NCI-H146 treated with DMSO at 0.1 percent for 48 hours (cell line): ENCODE measurements around the gene CPSF6.
"Not testable (repeated sequence)": the region's sequence is repeated elsewhere in the genome, so short reads cannot be mapped to it uniquely, and the experiment has no call there.

Source experiments
- DNase-seq: peaks from one replicate; lab custom pipeline; 2025; ENCODE audit not compliant: unreplicated experiment; lab: John Stamatoyannopoulos, UW

The CPSF6 gene

DNA sequence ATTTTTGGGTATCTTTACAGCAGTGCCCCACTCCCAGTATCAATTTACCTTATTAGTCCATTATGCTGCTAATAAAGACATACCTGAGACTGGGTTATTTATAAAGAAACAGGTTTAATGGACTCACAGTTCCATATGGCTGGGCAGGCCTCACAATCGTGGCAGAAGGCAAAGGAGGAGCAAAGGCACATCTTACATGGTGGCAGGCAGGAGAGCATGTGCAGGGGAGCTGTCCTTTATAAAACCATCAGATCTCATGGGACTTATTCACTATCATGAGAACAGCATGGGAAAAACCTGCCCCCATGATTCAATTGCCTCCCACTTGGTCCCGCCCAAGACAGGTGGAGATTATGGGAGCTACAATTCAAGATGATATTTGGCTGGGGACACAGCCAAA is 77.9 kb downstream of the CPSF6 start:
- DNase-seq: not testable (repeated sequence)

- DNase-seq: no peak
Observed at GRCh38 chr12:69318225-69318624, 78.9 kb downstream of the CPSF6 start.

DNA sequence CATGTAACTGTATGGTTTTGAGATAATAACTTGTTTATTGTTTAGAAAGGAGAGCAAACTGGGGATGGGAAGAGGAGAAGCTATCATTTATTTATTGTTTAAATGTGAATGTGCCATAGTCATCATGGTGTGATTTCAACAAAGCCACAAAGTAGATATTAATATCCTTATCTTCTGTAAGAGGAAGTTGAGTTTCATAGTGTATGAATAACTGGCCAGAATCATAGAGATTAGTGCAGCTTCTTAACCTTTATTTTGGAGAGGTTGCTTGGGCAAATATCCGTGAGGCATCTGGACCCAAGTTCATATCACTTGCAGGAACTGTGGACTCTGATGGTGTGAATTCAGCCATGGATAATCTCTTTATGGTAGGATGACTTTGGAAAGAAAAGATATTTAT is 82.0 kb downstream of the CPSF6 start:
- no peak for DNase-seq
